Erythroblast (primary cell): Measurements from ENCODE around the gene TP53TG5.

Experiments used
- DNase-seq, 2 experiments: peaks; one replicate each; lab custom pipeline; 2025; lab: John Stamatoyannopoulos, UW
- GATA1 ChIP-seq: IDR thresholded peaks from 2 replicates; pipeline ENCODE4 v1.6.1; 2011; ENCODE audit warnings: low read depth, mild to moderate bottlenecking, control low read depth, low read length, moderate library complexity
- POLR2A ChIP-seq: IDR thresholded peaks from 2 replicates; pipeline ENCODE4 v1.6.1; 2011; ENCODE audit warnings: mild to moderate bottlenecking, low read length

The TP53TG5 gene

DNA sequence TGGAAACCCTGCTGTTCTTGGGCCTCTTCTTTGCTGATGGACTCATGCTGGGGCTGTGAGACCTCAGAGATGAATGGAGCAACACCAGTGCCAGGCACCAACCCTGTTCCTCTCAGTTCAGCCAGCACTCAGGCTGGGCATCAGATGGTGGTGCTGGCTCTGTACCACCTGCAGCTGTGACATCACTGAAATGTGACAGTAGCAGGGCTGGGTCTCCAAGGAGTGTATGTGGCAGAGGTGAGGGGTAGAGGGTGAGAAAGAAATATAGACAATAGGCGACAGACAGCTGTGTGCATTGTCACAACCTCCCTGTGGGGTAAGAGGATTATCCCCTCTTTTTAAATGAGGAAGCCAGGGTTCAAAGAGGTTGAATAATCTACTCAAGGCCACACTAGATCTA, at the start of gene TP53TG5:
TSS of gene TP53TG5 (minus strand) at position 135 of the 400 bp plus-strand sequence. CDS start at position 46, 89 bp downstream.
- no peak for TF ChIP-seq GATA1
- TF ChIP-seq POLR2A, result no peak

DNA sequence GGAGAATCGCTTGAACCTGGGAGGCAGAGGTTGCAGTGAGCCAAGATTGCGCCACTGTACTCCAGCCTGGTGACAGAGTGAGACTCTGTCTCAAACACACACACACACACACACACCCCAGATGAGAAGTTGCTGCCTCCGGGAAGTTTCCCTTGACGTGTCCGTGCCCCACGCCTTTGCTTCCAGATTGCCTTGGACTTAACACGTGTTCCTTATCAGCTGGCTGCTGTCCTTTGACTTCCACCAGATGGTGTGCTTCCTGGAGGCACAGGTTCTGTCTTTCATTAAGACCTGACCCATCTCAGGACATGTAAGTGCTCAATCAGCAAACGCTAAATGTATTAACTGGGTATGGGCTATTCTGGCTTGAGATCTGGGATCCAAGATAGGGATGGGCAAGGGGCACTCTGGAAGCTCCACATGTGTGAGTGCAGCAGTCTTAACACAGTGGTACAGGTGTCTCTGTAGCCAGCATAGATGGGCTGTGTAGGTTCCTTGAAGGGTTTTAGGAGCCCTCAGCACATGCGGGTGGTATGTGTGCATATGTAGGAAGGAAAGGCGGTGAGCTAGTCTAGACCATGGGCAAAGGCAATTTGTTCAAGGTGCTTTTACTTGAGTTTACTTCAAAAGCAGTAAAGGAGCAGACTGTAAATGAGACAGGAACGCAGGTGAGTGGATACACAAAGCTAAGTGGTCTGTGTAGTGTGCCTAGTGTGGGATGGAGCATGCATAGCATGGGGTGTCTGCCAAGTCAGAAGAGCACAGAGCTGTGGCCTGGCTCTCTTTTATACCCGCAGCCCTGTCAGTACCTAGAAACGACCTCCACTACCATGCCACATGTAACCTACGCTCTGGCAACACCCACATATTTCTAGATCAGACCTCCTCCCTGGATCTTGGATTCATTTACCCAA, 49.4 kb upstream of the TP53TG5 start:
- no peak for TF ChIP-seq GATA1
- DNase-seq, result peak; percentile 12 to 27

More for the DNA sequence above, at the start of gene TP53TG5:
- DNase-seq, result no peak

DNA sequence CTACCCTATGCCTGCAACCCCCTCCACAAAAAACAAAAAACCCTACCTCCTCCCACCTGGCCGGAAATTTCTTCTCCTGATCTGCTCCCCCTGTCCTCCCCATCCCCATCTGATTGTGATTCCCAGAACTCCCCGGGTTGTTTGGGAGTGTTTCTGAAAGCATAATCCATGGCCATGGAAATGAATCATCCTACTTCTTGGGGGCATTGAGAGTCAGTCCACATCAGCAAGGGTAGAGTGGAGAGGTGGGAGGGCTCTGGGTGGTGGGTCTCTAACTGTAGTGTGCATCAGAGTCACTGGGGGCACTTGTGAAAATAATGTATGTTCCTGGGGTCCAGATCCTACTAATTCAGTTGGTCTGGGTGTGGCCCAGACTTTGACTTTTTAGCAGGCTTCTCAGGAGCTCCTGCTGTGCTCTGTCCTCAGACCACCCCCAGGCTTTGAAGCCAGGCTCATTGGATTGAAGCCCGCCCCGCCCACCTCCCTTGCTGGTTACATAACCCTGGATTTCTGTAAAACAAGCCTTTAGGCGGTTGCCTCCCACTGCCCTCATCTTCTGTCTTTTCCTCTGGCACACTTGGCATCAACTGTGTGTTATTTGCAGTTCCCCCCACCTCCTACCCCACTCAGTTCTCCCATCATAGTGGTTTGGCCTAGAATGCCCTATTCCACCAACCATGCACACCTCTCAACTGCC, 48.3 kb upstream of the TP53TG5 start:
- TF ChIP-seq GATA1, result no peak
- peak; percentile 11 for TF ChIP-seq POLR2A
- no peak for DNase-seq

DNA sequence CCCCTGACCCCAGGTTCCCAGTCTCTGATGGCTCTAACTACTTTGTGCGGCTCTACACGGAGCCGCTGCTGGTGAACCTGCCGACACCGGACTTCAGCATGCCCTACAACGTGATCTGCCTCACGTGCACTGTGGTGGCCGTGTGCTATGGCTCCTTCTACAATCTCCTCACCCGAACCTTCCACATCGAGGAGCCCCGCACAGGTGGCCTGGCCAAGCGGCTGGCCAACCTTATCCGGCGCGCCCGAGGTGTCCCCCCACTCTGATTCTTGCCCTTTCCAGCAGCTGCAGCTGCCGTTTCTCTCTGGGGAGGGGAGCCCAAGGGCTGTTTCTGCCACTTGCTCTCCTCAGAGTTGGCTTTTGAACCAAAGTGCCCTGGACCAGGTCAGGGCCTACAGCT, 47.4 kb upstream of the TP53TG5 start:
- DNase-seq, result no peak

DNA sequence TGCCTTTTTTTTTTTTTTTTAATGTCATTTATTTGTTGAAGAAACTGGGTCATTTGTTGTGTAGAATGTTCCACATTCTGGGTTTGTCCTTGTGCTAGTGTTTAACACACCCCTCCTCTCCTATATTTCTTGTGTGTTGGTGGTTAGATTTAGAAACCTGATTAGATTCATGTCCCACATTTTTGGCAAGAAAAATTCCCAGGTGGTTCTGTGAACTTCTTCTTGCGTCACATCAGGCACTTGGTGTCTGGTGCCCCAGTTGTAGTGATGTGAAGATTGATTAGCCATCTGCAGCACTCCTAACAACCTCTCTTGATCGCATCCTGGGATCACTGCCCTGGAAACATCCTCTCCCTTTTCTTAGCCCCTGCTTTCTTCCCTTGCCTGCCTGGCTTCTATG, 45.6 kb upstream of the TP53TG5 start:
- TF ChIP-seq GATA1 (no peak), POLR2A (no peak)
- DNase-seq, result no peak

More for the DNA sequence above, 47.4 kb upstream of the TP53TG5 start:
- TF ChIP-seq GATA1 (no peak), POLR2A (no peak)

DNA sequence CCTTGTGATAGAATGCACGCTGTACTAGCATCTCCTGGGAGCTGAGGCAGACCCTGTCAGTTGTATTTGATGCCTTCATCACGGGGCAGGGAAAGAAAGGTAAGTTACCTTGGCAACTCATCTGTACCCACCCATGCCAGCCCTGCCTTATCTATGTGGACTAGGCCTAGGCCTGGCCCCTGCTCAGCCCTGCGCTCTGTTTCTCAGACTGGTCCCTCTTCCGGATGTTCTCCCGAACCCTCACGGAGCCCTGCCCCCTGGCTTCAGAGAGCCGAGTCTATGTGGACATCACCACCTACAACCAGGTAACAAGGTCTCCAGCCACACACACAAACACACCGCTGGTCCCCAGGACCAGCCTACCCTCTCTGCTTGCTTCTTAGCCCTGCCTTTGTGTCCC, 42.0 kb upstream of the TP53TG5 start:
- no peak for DNase-seq
- no peak for TF ChIP-seq GATA1
- no peak for TF ChIP-seq POLR2A

DNA sequence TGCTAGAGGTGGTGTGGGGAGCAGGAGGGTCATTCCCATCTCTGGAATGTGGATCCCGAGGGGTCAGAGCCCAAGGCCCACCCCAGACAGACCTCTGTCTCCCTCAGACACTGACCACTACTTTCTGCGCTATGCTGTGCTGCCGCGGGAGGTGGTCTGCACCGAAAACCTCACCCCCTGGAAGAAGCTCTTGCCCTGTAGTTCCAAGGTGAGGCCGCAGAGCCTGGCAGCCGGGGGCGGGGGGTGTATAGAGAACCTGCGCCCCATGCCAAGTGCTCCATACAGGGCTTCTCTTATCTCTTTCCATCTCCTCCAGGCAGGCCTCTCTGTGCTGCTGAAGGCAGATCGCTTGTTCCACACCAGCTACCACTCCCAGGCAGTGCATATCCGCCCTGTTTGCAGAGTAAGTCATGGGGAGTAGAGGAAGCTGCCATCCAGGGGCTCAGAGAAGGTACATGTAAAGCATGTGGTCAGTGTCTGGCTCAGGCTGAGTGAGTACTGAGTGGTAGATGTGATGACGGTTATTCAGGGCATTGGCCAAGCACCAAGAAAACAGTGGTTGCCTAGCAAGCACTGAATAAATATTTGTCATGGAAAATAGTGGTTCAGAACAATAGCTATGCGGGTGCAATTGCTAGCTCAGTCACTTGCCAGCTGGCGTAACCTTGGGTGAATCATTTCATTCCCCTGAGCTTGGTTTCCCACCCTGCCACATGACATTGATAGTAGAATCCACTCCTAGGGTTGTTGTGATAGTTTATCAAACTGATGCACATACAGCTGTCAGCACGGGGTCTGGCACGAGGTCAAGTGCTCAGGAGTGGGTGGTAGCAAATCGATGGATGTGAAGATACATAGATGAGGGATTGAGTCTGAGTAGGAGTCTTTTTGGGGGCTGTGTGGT, 41.3 kb upstream of the TP53TG5 start:
- TF ChIP-seq POLR2A (peak; percentile 63), GATA1 (no peak)
- DNase-seq, result peak; percentile 80 to 91

DNA sequence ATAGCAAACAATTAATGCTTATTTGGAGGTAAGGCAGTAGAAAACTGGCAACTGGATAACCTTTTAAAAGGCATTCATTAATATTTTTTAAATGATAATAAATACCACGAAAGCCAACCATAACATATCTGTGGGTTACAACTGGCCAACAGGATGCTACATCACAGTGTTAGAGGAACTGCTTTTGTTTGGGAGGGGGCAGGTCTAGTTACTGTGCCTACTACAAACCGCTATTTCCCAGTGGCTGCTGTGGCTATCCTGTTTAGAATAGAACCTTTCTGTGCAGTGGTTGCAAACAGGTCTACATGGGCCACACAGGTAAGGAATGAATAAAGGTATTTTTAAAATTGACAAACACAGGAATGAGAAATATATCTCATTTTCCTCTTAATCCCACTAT, 38.8 kb upstream of the TP53TG5 start:
- no peak for TF ChIP-seq GATA1
- DNase-seq, result peak; percentile 23 to 36

DNA sequence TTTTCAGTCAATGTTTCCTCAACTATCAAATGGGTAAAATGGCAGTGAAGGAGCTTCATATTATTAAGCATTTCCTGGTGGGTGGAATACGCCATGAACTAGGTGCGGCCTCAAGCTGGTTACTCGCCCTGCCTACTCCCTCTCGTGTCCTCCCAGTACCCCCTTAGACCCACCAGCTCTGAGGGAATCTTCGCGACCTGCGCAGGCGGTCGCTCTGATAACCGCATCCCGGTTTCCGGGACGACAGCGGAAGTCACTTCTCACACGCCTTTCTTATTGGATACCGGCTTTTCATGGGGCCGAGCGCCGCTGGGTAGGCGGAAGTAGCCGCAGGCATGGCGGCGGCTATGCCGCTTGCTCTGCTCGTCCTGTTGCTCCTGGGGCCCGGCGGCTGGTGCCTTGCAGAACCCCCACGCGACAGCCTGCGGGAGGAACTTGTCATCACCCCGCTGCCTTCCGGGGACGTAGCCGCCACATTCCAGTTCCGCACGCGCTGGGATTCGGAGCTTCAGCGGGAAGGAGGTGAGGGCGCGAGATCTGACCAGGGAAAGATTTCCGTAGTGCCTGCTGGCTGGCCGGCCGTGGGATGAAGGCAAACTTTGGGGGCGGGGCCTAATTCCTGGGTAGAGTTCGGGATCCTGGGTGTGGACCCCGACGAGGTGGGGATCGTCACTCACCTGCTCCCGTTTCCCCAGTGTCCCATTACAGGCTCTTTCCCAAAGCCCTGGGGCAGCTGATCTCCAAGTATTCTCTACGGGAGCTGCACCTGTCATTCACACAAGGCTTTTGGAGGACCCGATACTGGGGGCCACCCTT, 37.9 kb upstream of the TP53TG5 start, which contains the start of gene PIGT:
TSS of gene PIGT (plus strand) at position 320 of the 816 bp plus-strand sequence. CDS start at position 336, 16 bp downstream.
- DNase-seq, result peak; percentile 88 to 89

DNA sequence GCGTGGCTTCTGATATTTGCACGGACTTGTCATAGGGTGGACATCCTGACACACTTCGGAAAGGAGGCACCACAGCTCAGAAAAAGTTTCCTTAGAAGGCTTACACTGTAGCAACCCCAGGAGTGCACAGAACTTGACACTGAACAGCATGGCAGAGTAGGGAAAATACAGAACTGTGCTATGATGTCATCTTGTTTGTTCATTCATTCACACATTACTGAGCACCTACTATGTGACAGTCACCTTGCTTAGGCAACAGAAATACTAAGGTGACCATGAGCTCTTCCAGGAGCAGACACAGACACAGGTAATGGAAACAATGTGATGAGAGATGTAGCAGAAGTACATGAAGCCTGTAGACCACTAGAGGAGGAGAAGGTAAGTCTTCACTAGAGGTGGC, 35.4 kb upstream of the TP53TG5 start:
- no peak for TF ChIP-seq POLR2A
- TF ChIP-seq GATA1, result no peak
- DNase-seq, result no peak

More for the DNA sequence above, 37.9 kb upstream of the TP53TG5 start, which contains the start of gene PIGT:
- TF ChIP-seq POLR2A (peak; percentile 97), GATA1 (no peak)

DNA sequence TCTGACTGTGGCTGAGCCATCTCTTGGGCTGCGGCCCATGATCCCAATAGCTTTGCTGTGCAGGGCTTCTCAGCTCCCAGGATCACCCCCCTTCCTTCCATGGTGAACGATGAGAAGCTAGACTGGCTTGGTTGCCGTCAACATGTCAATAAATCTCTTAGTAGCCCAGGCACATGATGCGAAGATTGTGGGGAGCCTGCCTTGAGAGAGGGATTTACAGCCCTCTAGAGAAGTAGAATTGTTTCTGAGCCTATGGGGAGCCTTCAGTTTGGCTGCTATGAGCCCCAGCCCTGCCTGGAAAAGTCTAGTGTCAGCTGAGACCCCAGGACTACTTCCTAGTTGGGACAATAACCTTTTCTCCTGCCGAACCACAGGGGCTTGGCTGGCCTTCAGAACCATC, 34.5 kb upstream of the TP53TG5 start:
- TF ChIP-seq GATA1 (no peak), POLR2A (no peak)
- DNase-seq, result no peak

DNA sequence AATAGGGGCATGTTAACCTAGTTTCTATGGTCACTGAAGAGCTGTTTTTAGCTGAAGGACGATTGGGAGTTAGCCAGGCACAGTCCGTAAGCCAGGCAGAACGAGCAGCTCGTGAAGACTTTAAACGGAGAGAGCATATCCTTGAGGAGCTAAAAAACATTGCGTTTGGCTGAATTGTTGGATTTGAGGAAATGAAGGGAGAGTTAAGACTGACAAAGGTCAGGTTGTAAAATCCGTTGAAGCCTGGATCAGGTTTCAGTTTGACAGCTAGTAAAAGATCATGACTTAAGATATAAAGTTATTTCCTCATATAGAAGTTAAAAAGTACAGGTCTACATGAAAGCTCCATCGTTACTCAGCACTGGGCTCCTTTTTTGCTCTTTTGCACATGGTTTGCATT, 32.8 kb upstream of the TP53TG5 start:
- no peak for TF ChIP-seq GATA1
- no peak for TF ChIP-seq POLR2A
- DNase-seq, result no peak
